Hepatocyte (in vitro differentiated cells): ENCODE data around the gene PPIF.

Experiments
- EZH2 ChIP-seq: fragments of 200-600 bp; sonication (generic); IDR thresholded peaks from 2 replicates; pipeline ENCODE4 v1.6.1; 2016; ENCODE audit warnings: antibody characterized with exemption, mild to moderate bottlenecking, borderline replicate concordance
- EZH2phosphoT487 ChIP-seq: fragments of 200-600 bp; sonication (generic); IDR thresholded peaks from one replicate; pipeline ENCODE4 v1.6.1; 2018; ENCODE audit warnings: antibody characterized with exemption, mild to moderate bottlenecking, low read depth, moderate library complexity; ENCODE audit not compliant: unreplicated experiment, severe bottlenecking
- TF ChIP-seq, protein P1 (sequence below): fragments of 200-600 bp; sonication (generic); IDR thresholded peaks from 2 replicates; pipeline ENCODE4 v1.5.1; 2016; ENCODE audit warnings: antibody characterized with exemption, mild to moderate bottlenecking; ENCODE audit not compliant: poor library complexity

DNA sequence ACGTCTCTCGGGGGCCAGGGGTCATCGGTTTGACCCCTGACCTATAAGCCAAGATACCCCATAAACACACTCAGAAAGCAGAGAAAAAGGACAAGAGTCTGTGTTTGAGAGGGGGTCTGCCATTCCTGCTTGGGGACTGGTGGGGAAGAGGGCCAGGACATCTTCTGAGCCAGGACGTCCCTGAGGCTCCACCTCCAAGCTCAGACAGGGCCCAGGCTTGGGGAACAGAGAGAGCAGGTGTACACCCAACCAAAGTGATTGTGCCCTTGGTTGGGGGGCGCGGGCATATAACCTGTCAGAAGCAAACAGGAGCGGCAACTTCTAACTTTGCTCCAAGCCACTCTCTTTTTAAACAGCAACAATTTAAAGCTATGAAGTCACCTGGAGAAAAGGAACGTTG is 33.9 kb upstream of the PPIF start:
- TF ChIP-seq EZH2 = no peak
- TF ChIP-seq, protein P1, sequence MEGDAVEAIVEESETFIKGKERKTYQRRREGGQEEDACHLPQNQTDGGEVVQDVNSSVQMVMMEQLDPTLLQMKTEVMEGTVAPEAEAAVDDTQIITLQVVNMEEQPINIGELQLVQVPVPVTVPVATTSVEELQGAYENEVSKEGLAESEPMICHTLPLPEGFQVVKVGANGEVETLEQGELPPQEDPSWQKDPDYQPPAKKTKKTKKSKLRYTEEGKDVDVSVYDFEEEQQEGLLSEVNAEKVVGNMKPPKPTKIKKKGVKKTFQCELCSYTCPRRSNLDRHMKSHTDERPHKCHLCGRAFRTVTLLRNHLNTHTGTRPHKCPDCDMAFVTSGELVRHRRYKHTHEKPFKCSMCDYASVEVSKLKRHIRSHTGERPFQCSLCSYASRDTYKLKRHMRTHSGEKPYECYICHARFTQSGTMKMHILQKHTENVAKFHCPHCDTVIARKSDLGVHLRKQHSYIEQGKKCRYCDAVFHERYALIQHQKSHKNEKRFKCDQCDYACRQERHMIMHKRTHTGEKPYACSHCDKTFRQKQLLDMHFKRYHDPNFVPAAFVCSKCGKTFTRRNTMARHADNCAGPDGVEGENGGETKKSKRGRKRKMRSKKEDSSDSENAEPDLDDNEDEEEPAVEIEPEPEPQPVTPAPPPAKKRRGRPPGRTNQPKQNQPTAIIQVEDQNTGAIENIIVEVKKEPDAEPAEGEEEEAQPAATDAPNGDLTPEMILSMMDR = no peak
- no peak for TF ChIP-seq EZH2phosphoT487
